ENCODE measurements around the gene WDR74. TPM values are rescaled to one million over a fixed set of nuclear protein-coding genes. Genes with fewer than 3 reads are reported as not detected.

Gene WDR74
- total and polyA plus RNA-seq, 9 of the 15 experiments (the other 6 are each of a cell fraction or from before 2014, with no cell fraction given): 32.7 to 210 (median 114) TPM

DNA sequence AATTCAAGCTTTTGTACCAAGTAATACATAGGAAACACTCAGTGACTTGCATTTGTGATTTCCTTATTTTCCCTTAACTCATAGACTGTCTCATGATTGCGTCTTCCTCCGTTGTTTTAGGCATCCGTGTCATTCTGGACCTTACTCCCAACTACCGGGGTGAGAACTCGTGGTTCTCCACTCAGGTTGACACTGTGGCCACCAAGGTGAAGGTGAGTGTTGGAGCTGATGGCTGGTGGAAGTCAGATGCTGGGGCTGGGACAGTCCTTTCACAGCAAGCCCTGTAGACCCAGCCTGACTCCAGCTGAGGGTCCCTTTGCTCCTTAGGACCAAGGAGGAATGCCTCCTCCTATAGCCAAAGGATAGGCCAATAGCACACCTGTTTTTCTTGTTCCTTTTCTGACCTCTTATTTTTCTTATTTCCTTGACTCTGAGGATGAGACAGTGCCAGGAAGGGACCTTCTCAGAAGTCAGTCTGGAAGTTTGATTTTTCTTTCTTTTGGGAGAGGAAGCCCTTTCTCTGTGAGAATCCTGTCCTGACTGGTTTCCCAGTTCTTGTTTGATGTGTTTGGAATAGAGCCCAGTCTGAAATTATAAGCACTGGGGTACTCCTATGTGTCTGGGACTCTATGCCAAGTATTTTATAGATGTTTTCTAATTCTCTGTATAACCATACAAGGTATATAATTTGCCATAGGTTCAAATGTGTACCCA, 43.6 kb upstream of the WDR74 start (continued):
- TF ChIP-seq ZNF445 (CRISPR knock-in tag; IDR thresholded peaks at IDR 0.05; ENCODE audit: low read depth) (no peak), KDM5B (IDR thresholded peaks at IDR 0.05; ENCODE audit: insufficient replicate concordance, low read depth, low read length) (peak; percentile 66), HMG20B (CRISPR knock-in tag; IDR thresholded peaks at IDR 0.05) (no peak), CHD1 (IDR thresholded peaks at IDR 0.05; ENCODE audit: low read length) (peak; percentile 94), ZBTB17 (CRISPR knock-in tag; IDR thresholded peaks at IDR 0.05) (no peak), HNRNPLL (IDR thresholded peaks at IDR 0.05; ENCODE audit: low read depth, low read length, poor library complexity, severe bottlenecking) (no peak), EZH2 (IDR thresholded peaks at IDR 0.05; ENCODE audit: borderline replicate concordance, low read depth, low read length) (no peak), TSC22D4 (tag; IDR thresholded peaks at IDR 0.05) (no peak), GTF2E2 (tag; IDR thresholded peaks at IDR 0.05) (no peak), IRF2 (CRISPR knock-in tag; IDR thresholded peaks at IDR 0.05) (no peak), ZNF609 (CRISPR knock-in tag; IDR thresholded peaks at IDR 0.05; ENCODE audit: borderline replicate concordance) (0 out of 2 replicates have a peak, but pooled peaks have one; percentile 80), GABPB2 (CRISPR knock-in tag; conservative IDR thresholded peaks at IDR 0.05) (no peak), USF2 (CRISPR knock-in tag; IDR thresholded peaks at IDR 0.05) (0 out of 2 replicates have a peak, but pooled peaks have one; percentile 7), ZNF766 (CRISPR knock-in tag; conservative IDR thresholded peaks at IDR 0.05) (no peak), ZNF76 (CRISPR knock-in tag; IDR thresholded peaks at IDR 0.05; ENCODE audit: borderline replicate concordance) (no peak), GABPB1 (CRISPR knock-in tag; IDR thresholded peaks at IDR 0.05) (peak; percentile 42; the same call in 1 of the 2 replicates), RNF2 (IDR thresholded peaks at IDR 0.05) (no peak)
- TF ChIP-seq, protein P1, sequence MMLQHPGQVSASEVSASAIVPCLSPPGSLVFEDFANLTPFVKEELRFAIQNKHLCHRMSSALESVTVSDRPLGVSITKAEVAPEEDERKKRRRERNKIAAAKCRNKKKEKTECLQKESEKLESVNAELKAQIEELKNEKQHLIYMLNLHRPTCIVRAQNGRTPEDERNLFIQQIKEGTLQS (IDR thresholded peaks at IDR 0.05): no peak
- TF ChIP-seq, protein P1 (CRISPR knock-in tag; conservative IDR thresholded peaks at IDR 0.05): 0 out of 2 replicates have a peak, but pooled peaks have one; percentile 35
- TF ChIP-seq, protein P2, sequence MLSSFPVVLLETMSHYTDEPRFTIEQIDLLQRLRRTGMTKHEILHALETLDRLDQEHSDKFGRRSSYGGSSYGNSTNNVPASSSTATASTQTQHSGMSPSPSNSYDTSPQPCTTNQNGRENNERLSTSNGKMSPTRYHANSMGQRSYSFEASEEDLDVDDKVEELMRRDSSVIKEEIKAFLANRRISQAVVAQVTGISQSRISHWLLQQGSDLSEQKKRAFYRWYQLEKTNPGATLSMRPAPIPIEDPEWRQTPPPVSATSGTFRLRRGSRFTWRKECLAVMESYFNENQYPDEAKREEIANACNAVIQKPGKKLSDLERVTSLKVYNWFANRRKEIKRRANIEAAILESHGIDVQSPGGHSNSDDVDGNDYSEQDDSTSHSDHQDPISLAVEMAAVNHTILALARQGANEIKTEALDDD (IDR thresholded peaks at IDR 0.05): no peak
- TF ChIP-seq, protein P3, sequence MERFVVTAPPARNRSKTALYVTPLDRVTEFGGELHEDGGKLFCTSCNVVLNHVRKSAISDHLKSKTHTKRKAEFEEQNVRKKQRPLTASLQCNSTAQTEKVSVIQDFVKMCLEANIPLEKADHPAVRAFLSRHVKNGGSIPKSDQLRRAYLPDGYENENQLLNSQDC (CRISPR knock-in tag; IDR thresholded peaks at IDR 0.05): no peak

All from K562 (cell line).